GM10248 (cell line): ENCODE measurements around the gene MRPL16.

ENCODE experiments used
- CTCF ChIA-PET: fragments of 300-600 bp; sonication (Branson Sonifier 250); formaldehyde crosslinking; extraction: SDS; loops from one replicate; lab custom pipeline; 2021; ENCODE audit warnings: antibody characterized with exemption; lab: Yijun Ruan, JAX
- POLR2A ChIA-PET: fragments of 350-650 bp; sonication (Branson Sonifier 250); formaldehyde crosslinking; extraction: SDS; loops from one replicate; lab custom pipeline; 2020; ENCODE audit warnings: antibody characterized with exemption; lab: Yijun Ruan, JAX
- DNase-seq: peaks from one replicate; pipeline ENCODE4 v3.0.0; 2012; ENCODE audit errors: extremely low spot score
- TF ChIP-seq, protein P1 (sequence below): IDR thresholded peaks from 2 replicates; pipeline ENCODE4 v1.5.1; 2012; ENCODE audit warnings: mild to moderate bottlenecking, low read depth; ENCODE audit errors: extremely low read depth, missing control alignments, control extremely low read depth

MRPL16 gene

DNA sequence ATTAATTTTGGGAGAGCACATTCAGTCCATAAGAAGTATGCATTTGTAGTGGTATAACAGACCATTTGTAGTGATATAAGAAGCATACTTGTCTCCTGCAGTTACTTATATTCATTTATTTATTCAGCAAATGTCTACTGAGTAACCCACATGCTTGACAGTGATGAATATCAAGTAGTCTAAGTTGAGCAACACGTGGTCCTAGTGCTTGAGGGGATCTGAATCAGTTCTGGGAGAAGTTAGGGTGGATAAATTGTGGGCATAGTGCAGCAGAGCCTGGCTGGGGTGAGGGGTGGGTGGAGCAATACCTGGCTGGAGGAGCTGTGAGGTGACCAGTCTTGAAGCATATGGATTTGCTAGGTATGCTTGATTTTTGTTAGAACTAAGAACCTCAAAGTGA lies 31.1 kb downstream of the MRPL16 start:
- DNase-seq: no peak
- POLR2A ChIA-PET: no interaction called here
- TF ChIP-seq, protein P1, sequence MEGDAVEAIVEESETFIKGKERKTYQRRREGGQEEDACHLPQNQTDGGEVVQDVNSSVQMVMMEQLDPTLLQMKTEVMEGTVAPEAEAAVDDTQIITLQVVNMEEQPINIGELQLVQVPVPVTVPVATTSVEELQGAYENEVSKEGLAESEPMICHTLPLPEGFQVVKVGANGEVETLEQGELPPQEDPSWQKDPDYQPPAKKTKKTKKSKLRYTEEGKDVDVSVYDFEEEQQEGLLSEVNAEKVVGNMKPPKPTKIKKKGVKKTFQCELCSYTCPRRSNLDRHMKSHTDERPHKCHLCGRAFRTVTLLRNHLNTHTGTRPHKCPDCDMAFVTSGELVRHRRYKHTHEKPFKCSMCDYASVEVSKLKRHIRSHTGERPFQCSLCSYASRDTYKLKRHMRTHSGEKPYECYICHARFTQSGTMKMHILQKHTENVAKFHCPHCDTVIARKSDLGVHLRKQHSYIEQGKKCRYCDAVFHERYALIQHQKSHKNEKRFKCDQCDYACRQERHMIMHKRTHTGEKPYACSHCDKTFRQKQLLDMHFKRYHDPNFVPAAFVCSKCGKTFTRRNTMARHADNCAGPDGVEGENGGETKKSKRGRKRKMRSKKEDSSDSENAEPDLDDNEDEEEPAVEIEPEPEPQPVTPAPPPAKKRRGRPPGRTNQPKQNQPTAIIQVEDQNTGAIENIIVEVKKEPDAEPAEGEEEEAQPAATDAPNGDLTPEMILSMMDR: no peak
- CTCF ChIA-PET: no interaction called here

DNA sequence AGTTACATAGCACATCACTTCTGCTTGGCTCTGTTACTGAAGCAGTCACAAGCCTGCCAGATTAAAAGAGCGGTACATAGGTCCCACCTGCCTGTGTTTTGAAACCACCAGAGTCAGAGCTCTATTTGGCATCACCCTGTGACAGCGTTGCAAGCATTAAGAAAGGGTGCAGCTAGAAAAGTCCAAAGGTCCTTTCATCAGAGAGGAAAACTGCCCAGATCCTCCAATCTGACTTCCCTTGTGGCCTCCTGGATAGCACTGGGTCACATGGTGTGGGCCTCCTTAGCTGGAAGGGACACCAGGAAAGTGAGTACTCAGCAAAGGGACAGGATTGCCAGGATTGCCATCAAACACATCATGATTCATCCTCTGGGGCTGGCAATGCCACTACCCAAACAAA lies 32.5 kb downstream of the MRPL16 start:
- TF ChIP-seq, protein P1: no peak
- no peak for DNase-seq
- CTCF ChIA-PET: interaction anchor here (0.9 to 2.1 kb wide), 6 partner anchors 9 to 24 kb away, joined by 3 to 8 read pairs (median 3); no protein-coding TSS in a partner anchor
- POLR2A ChIA-PET: no interaction called here

DNA sequence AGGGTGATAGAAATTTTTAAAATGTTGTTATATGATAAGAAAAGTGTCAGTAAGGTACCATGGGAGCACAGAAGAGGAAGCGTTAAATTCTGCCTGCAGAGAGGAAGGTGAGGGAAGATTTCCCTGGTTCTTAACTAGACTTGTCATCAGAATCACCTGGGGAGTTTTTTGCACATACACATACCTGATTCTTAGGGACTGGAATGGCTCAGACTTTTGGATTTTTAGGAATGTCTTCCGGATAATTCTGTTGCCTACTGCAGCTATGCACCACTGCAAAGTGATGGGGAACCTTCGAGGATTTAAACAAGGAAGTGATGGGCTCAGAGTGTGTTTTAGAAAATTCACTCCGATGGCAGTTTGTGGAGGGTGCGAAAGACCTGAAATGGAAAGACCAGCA lies 33.5 kb downstream of the MRPL16 start:
- TF ChIP-seq, protein P1: no peak
- POLR2A ChIA-PET: no interaction called here
- no peak for DNase-seq
- CTCF ChIA-PET: interaction anchor here (0.9 to 2.1 kb wide), 3 partner anchors 9 to 11 kb away, joined by 3 to 8 read pairs (median 3); no protein-coding TSS in a partner anchor

DNA sequence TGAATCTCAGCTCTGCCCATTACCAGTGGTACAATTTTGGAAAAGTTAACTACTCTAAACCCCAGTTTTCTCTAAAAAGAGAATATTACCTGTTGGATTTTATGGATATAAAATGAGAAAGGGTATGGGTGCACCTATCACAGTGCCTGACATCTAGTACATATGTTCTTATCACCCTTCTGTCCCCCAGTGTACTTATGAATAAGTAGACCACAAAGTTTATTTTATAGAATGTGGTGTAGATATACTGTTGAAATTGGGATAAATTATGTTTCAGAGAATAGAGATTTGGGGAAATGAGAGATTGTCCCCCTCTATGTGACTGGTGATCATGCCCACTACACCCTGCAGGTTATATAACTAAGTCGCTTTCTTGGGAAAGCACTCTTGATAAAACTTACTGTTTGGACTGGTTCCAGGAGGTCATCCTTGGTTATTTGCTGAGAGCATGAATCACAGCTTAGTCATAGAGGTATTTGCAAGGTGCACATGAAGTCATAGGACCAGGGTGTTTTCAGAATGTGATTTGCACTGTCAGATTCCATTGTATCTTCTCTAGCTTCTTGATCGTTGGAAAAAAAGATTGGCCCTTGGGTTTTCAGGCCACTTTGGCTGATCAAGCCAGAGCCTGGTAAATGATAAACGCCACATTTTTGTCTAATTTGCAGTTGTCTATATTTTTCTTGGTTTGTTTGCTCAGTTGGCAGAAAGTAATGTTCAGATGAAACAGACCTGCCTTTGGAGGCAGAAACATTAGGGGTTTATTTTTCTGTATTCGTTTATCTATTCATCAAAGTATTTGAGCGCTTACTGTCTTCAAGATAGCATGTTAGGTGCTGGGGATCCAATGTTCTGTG lies 34.1 kb downstream of the MRPL16 start:
- ChIA-PET POLR2A (no interaction called here), CTCF (interaction anchor here (3.0 kb wide), 1 partner anchor 23 kb away, joined by 10 read pairs; no protein-coding TSS in a partner anchor)
- no peak for DNase-seq

DNA sequence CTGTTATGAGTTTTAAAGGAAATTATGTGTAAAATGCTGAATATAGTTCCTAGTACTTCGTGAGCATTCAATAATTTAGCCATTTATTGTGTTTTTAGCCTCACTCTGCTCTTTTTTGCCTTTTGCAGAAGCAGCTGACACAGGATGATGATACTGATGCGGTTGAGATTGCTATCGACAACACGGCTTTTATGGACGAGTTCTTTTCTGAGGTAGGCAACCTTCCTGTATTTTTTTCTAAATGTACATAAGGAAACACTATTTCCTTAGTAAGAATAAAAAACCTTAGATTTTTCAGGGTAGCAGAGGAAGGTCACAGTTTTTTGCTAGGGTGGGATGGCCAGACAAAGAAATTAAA lies 37.5 kb downstream of the MRPL16 start:
- DNase-seq: no peak
- ChIA-PET POLR2A (no interaction called here), CTCF (interaction anchor here (1.1 kb wide), 1 partner anchor 13 kb away, joined by 3 read pairs; no protein-coding TSS in a partner anchor)
- TF ChIP-seq, protein P1: no peak

More for the DNA sequence above, 34.1 kb downstream of the MRPL16 start:
- TF ChIP-seq, protein P1: no peak

DNA sequence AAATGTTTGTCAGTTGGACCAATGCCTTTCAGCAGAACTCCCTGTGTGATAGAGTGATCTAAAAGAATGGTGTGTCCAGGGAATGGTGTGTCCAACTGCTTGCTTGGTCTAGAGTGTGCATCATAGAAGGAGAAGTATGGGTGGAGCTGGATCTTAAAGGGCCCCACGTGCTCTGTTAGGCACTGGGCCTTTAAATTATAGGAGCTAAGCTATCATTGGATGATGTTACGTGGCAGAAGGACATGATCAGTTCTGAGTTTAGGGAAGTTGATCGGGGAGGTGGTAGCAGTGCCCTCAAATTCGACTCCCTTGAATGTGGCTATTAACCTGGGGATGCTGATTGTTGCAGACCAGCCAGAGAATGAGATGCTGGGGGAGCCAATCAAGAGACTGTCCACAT lies 39.0 kb downstream of the MRPL16 start:
- TF ChIP-seq, protein P1: no peak
- CTCF ChIA-PET: interaction anchor here (0.8 to 2.1 kb wide), 7 partner anchors 9 to 30 kb away, joined by 3 to 6 read pairs (median 4); partner anchors contain the start of gene STX3
- POLR2A ChIA-PET: no interaction called here
- no peak for DNase-seq
